GM18520 (cell line): ENCODE data around the gene SERBP1.

ENCODE experiments used
- ATAC-seq: cut with Tn5 transposase; IDR thresholded peaks from one replicate; pipeline ENCODE4 v1.9.1; 2021; ENCODE audit not compliant: unreplicated experiment

The SERBP1 gene

GRCh38 chr1:67371043-67371442 lies 59.2 kb downstream of the SERBP1 start:
- no peak for ATAC-seq

- no peak for ATAC-seq
These were observed 62.1 kb downstream of the SERBP1 start for GRCh38 chr1:67368046-67368514.

- no peak for ATAC-seq
These were observed 62.7 kb downstream of the SERBP1 start for GRCh38 chr1:67367370-67368045.

GRCh38 chr1:67361641-67362040 lies 68.6 kb downstream of the SERBP1 start:
- ATAC-seq, result no peak

- no peak for ATAC-seq
These were observed 70.6 kb downstream of the SERBP1 start for GRCh38 chr1:67359592-67359991.
